OCI-LY3 (cell line): ENCODE results near the gene SCN8A.

Source experiments
- H2AFZ ChIP-seq: fragments of 200-600, 300-600 bp; shearing (Covaris generic); 2 replicates; pipeline ENCODE4 v1.6.0; 2014; ENCODE audit warnings: antibody characterized with exemption, low read depth, low read length
- H3K27ac ChIP-seq: fragments of 200-600, 300-600 bp; sonication (generic); 2 replicates; pipeline ENCODE4 v1.5.1; 2014; ENCODE audit warnings: mild to moderate bottlenecking, low read length, moderate library complexity, mixed read lengths
- H3K27me3 ChIP-seq: fragments of 200-600, 300-600 bp; sonication (generic); 2 replicates; pipeline ENCODE4 v1.6.1; 2014; ENCODE audit warnings: low read depth, low read length, mixed read lengths
- H3K36me3 ChIP-seq: fragments of 200-600, 300-600 bp; sonication (generic); replicated peaks from 2 replicates; pipeline ENCODE3; 2014; ENCODE audit warnings: low read depth, low read length, mixed read lengths
- H3K4me1 ChIP-seq: fragments of 300-600, 200-600 bp; sonication (generic); 2 replicates; pipeline ENCODE4 v1.6.1; 2014; ENCODE audit warnings: low read length, mixed read lengths
- H3K4me2 ChIP-seq: fragments of 200-600, 300-600 bp; sonication (generic); 2 replicates; pipeline ENCODE4 v1.6.1; 2014; ENCODE audit warnings: low read length, mixed read lengths
- H3K4me3 ChIP-seq: fragments of 300-600, 200-600 bp; sonication (generic); 2 replicates; pipeline ENCODE4 v1.5.1; 2014; ENCODE audit warnings: antibody characterized with exemption, mild to moderate bottlenecking, low read length, moderate library complexity
- H3K79me2 ChIP-seq: fragments of 300-600, 200-600 bp; shearing (Covaris generic); 2 replicates; pipeline ENCODE4 v1.6.1; 2014; ENCODE audit warnings: mild to moderate bottlenecking, low read length, mixed read lengths
- H3K9ac ChIP-seq: fragments of 300-600, 200-600 bp; shearing (Covaris generic); 2 replicates; pipeline ENCODE4 v1.6.0; 2014; ENCODE audit warnings: mild to moderate bottlenecking, low read length, moderate library complexity
- H3K9me3 ChIP-seq: fragments of 200-600, 300-600 bp; shearing (Covaris generic); 2 replicates; pipeline ENCODE4 v1.6.1; 2014; ENCODE audit warnings: low read length, mixed read lengths; ENCODE audit not compliant: insufficient read depth
- H4K20me1 ChIP-seq: fragments of 200-600, 300-600 bp; sonication (generic); 2 replicates; pipeline ENCODE4 v1.6.1; 2016; ENCODE audit warnings: low read length, mixed read lengths; ENCODE audit not compliant: insufficient read depth
- EZH2phosphoT487 ChIP-seq: fragments of 200-600 bp; shearing (Covaris generic); IDR thresholded peaks from 2 replicates; pipeline ENCODE4 v1.6.1; 2018; ENCODE audit warnings: antibody characterized with exemption, mixed run types, low read depth
- TF ChIP-seq, protein P1 (sequence below): fragments of 200-600, 300-600 bp; sonication (generic); IDR thresholded peaks from 2 replicates; pipeline ENCODE4 v1.5.1; 2014; ENCODE audit warnings: antibody characterized with exemption, low read length, low read depth

SCN8A gene

DNA sequence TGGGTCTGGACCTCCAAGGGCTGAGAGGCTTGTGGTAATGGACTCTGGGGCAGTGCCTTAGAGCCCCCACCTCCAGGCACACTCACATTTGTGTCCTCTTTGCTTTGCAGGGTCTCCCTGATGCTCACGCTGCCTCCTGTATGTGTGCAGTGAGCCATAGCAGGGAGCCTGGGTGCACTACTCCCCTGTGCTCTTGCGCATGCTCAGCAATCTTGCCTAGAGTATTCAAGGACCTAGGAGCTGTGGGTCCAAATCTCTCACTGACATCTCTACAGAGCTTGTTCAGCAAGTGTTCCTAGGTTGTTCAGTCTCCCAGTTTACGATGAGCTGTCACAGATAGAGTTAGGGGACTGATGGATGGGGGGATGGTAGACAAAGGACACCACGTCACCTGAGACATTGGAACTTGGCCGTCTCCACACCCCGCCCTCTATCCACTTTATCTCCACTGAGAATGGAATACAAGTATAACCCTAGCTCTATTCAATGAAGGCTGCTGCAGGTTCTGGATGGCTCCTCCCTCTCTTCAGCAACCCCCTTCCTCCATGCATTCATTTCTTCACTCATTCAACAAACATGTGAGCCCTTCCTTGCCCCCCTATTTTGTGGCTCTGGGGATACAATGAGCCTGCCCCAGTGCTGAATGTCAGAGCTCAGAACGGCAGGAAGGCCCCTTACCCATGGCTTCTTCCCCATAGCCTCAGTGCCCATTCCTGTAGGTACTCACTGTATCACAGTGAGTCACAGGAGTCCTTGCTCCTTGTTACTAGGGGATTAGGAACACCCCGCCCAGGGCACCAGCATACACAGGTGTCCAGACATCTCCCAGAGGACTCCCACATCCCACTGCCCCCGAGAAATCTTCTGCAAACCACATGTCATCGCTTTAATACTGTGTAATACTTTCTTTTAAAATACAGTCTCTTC is 226.3 kb downstream of the SCN8A start:
- Histone ChIP-seq H3K27me3 (no peaks in the 10 kb centered on the region), H3K4me3 (no peak overlapping the region), H3K4me2 (no peak overlapping the region), H2AFZ (no peak overlapping the region), H3K36me3 (no peaks in the 10 kb centered on the region), H3K4me1 (no peaks in the 10 kb centered on the region), H3K9ac (no peak overlapping the region), H3K27ac (no peak overlapping the region), H3K79me2 (no peaks in the 10 kb centered on the region), H4K20me1 (no peaks in the 10 kb centered on the region), H3K9me3 (no peaks in the 10 kb centered on the region)
- no peak for TF ChIP-seq EZH2phosphoT487
- TF ChIP-seq, protein P1, sequence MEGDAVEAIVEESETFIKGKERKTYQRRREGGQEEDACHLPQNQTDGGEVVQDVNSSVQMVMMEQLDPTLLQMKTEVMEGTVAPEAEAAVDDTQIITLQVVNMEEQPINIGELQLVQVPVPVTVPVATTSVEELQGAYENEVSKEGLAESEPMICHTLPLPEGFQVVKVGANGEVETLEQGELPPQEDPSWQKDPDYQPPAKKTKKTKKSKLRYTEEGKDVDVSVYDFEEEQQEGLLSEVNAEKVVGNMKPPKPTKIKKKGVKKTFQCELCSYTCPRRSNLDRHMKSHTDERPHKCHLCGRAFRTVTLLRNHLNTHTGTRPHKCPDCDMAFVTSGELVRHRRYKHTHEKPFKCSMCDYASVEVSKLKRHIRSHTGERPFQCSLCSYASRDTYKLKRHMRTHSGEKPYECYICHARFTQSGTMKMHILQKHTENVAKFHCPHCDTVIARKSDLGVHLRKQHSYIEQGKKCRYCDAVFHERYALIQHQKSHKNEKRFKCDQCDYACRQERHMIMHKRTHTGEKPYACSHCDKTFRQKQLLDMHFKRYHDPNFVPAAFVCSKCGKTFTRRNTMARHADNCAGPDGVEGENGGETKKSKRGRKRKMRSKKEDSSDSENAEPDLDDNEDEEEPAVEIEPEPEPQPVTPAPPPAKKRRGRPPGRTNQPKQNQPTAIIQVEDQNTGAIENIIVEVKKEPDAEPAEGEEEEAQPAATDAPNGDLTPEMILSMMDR: no peak

DNA sequence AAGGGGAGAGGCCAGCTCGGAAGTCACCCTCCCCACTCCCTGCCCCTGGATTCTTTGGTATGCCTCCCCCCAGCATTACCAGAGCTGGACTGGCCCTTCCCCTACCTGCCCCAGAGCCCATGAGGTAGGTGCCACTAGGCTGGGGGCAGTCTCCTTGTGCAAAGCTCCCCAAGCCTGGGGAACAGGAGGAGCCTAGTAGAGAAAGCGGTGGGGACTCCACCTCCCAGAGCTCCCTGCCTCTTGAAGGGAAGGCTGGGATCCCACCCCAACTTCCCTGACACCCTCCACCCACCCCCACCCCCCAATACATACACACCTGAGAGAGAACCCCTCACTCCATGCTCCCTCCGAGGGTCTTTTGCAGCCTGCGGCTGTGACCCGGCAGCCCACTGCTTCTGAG is 227.1 kb downstream of the SCN8A start:
- Histone ChIP-seq H3K36me3 (no peaks in the 10 kb centered on the region), H3K27me3 (no peaks in the 10 kb centered on the region), H3K4me1 (no peaks in the 10 kb centered on the region), H2AFZ (no peak overlapping the region), H3K9me3 (no peaks in the 10 kb centered on the region), H3K4me3 (no peak overlapping the region), H4K20me1 (no peaks in the 10 kb centered on the region), H3K79me2 (no peaks in the 10 kb centered on the region), H3K9ac (no peak overlapping the region), H3K4me2 (no peak overlapping the region), H3K27ac (no peak overlapping the region)
- TF ChIP-seq, protein P1: no peak
- no peak for TF ChIP-seq EZH2phosphoT487

DNA sequence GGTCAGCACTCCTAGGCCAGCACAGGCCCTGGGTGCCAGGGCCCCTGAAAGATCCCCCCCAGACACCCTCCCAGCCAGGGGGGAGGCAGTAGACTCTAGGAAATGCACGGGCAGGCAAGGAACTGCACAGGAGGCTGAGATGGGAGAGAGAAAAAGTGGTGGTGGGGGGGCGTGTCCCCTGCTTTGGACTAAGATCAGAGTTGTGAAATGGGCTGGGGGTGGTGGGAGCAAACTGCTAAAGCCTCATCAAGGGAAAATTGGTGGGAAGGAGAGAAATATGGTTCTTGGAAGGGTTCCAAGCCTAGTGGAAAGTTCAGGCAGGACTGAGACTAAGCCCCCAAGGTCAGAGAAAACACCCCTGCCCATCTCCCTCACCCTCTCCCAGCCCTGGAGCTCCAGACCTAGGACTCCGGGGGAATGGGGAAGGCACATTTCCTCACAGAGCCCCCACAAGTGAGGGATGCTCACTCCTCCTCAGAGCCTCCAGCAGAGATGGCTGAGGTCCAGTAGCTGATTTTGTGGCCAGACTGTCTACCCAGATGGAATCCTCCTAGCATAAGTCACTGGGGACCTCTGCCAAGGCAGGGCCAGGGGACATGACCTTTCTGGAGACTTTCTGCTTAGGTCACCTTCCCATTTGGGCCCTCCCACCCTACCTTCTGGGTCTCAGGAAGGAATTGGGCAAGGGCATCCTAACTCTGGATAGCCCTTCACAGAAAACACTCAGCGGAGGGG is 227.7 kb downstream of the SCN8A start:
- Histone ChIP-seq H3K27ac (no peak overlapping the region), H3K27me3 (no peaks in the 10 kb centered on the region), H3K4me3 (no peak overlapping the region), H3K79me2 (no peaks in the 10 kb centered on the region), H3K4me2 (no peak overlapping the region), H2AFZ (no peak overlapping the region), H3K9ac (no peak overlapping the region), H4K20me1 (no peaks in the 10 kb centered on the region), H3K9me3 (no peaks in the 10 kb centered on the region), H3K4me1 (no peaks in the 10 kb centered on the region), H3K36me3 (no peaks in the 10 kb centered on the region)
- TF ChIP-seq, protein P1: no peak
- no peak for TF ChIP-seq EZH2phosphoT487
